Measurements from ENCODE around the gene SYNRG. TPM values are rescaled to one million over a fixed set of nuclear protein-coding genes. Genes with fewer than 3 reads are reported as not detected.

Gene SYNRG
- total RNA-seq, 1 donor from 2014 or later, result 89.8 TPM

GRCh38 chr17:37604556-37604955 is 4.7 kb downstream of the SYNRG start:
- Mint-ChIP-seq H3K4me3 (no peak overlapping the region), H3K4me1 (peaks cover 52% of the 10 kb centered on the region), H3K36me3 (ENCODE audit: low read depth) (peaks cover 39% of the 10 kb centered on the region), H3K27me3 (no peaks in the 10 kb centered on the region), H3K27ac (peak overlapping the region; percentile 75), H3K9me3 (no peaks in the 10 kb centered on the region)
- no peak for DNase-seq
- ChIA-PET POLR2A (interaction anchor here (0.5 to 0.7 kb wide), 3 partner anchors 20 to 1060 kb away, joined by 3 to 4 read pairs (median 4); partner anchors contain the start of gene GGNBP2), CTCF (interaction anchor here (0.6 to 0.9 kb wide), 3 partner anchors 22 to 1593 kb away, joined by 3 to 4 read pairs (median 3); no protein-coding TSS in a partner anchor)
- no peak for ATAC-seq (ENCODE audit: low read depth)
- TF ChIP-seq, protein P1, sequence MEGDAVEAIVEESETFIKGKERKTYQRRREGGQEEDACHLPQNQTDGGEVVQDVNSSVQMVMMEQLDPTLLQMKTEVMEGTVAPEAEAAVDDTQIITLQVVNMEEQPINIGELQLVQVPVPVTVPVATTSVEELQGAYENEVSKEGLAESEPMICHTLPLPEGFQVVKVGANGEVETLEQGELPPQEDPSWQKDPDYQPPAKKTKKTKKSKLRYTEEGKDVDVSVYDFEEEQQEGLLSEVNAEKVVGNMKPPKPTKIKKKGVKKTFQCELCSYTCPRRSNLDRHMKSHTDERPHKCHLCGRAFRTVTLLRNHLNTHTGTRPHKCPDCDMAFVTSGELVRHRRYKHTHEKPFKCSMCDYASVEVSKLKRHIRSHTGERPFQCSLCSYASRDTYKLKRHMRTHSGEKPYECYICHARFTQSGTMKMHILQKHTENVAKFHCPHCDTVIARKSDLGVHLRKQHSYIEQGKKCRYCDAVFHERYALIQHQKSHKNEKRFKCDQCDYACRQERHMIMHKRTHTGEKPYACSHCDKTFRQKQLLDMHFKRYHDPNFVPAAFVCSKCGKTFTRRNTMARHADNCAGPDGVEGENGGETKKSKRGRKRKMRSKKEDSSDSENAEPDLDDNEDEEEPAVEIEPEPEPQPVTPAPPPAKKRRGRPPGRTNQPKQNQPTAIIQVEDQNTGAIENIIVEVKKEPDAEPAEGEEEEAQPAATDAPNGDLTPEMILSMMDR (IDR thresholded peaks at IDR 0.05), result no peak
- intact Hi-C loops (cut with micrococcal nuclease), result no loop called here

DNA sequence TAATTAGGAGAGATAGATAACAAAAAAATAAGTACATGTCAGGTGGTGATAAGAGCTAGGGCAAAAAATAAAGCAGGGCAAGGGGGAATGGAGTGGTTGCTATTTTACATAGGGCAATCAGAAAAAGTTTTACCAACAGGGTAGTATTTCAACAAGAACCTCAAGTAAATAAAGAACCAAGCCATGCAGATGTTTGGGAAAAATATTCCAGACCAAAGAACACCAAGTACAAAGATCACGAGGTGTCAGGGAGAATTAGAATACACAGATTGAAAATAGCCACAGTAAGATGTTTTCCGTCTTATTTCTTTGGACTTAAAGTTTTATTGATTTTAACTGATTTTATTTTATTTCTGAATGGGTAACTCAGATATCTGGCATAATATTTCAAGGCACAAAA is 11.1 kb downstream of the SYNRG start:
- Mint-ChIP-seq H3K4me1 (peaks cover 14% of the 10 kb centered on the region), H3K4me3 (no peak overlapping the region), H3K27ac (no peak overlapping the region), H3K27me3 (no peaks in the 10 kb centered on the region), H3K36me3 (ENCODE audit: low read depth) (peaks cover 69% of the 10 kb centered on the region), H3K9me3 (no peaks in the 10 kb centered on the region)
- ATAC-seq (ENCODE audit: low read depth), result no peak
- TF ChIP-seq, protein P1 (IDR thresholded peaks at IDR 0.05), result no peak
- intact Hi-C loops (cut with micrococcal nuclease), result no loop called here
- DNase-seq, result no peak
- POLR2A ChIA-PET, result interaction anchor here (1.4 kb wide), 1 partner anchor 12 kb away, joined by 4 read pairs; no protein-coding TSS in a partner anchor
- CTCF ChIA-PET, result no interaction called here

GRCh38 chr17:37592291-37592690 is 16.9 kb downstream of the SYNRG start:
- Mint-ChIP-seq H3K27me3 (no peaks in the 10 kb centered on the region), H3K4me1 (peaks cover 16% of the 10 kb centered on the region), H3K9me3 (no peaks in the 10 kb centered on the region), H3K36me3 (ENCODE audit: low read depth) (peaks cover 75% of the 10 kb centered on the region), H3K27ac (no peak overlapping the region), H3K4me3 (no peak overlapping the region)
- DNase-seq (no peak), ATAC-seq (ENCODE audit: low read depth) (no peak)
- ChIA-PET CTCF (no interaction called here), POLR2A (no interaction called here)
- TF ChIP-seq, protein P1 (IDR thresholded peaks at IDR 0.05), result no peak
- intact Hi-C loops (cut with micrococcal nuclease), result no loop called here

DNA sequence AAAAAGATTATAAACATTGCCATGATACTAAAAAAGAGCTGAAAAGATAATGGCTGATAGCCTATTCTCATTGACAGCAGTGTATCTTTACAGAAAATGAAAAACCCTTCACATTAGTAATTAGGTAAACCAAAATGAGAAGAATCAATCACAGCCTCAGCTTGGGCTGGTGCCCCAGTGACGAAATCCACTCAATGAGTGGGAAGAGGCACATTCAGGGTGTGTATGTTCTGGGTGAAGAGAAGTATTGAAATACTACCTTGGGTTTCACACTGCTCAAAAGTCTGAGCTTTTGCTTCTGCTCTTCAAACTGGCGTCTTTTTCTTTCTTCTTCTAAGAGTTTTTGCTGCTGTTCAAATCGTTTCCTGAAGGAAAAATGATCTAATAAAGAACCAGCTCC is 24.2 kb downstream of the SYNRG start:
- DNase-seq (no peak), ATAC-seq (ENCODE audit: low read depth) (no peak)
- intact Hi-C loops (cut with micrococcal nuclease), result no loop called here
- no peak overlapping the region for H3K4me3 Mint-ChIP-seq
- H3K36me3 Mint-ChIP-seq (ENCODE audit: low read depth), result peaks cover 70% of the 10 kb centered on the region
- no peaks in the 10 kb centered on the region for H3K27me3 Mint-ChIP-seq
- TF ChIP-seq, protein P1 (IDR thresholded peaks at IDR 0.05), result no peak
- H3K4me1 Mint-ChIP-seq, result no peaks in the 10 kb centered on the region
- H3K9me3 Mint-ChIP-seq, result no peaks in the 10 kb centered on the region
- CTCF ChIA-PET, result no interaction called here
- POLR2A ChIA-PET, result no interaction called here
- H3K27ac Mint-ChIP-seq, result no peak overlapping the region

GRCh38 chr17:37576281-37576680 is 32.9 kb downstream of the SYNRG start:
- POLR2A ChIA-PET, result no interaction called here
- intact Hi-C loops (cut with micrococcal nuclease), result no loop called here

More at GRCh38 chr17:37576281-37576680, 32.9 kb downstream of the SYNRG start:
- Mint-ChIP-seq H3K4me1 (peaks cover 3% of the 10 kb centered on the region), H3K36me3 (ENCODE audit: low read depth) (peaks cover 74% of the 10 kb centered on the region), H3K4me3 (no peak overlapping the region), H3K9me3 (peaks cover 9% of the 10 kb centered on the region), H3K27ac (no peak overlapping the region), H3K27me3 (no peaks in the 10 kb centered on the region)
- ATAC-seq (ENCODE audit: low read depth) (no peak), DNase-seq (no peak)
- TF ChIP-seq, protein P1 (IDR thresholded peaks at IDR 0.05), result no peak
- CTCF ChIA-PET, result no interaction called here

Data from activated B cell treated with CpG ODN at 0.5 μM for 24 hours (primary cell).